Activated T-cell treated with anti-CD3 and anti-CD28 coated beads, Interleukin-2, amount 50 U/mL, for 4 hours (primary cell): Measurements from ENCODE around the gene TMEM239. TPM values are rescaled to one million over a fixed set of nuclear protein-coding genes. Genes with fewer than 3 reads are reported as not detected.
"Not testable (repeated sequence)": the region's sequence is repeated elsewhere in the genome, so short reads cannot be mapped to it uniquely, and the experiment has no call there.

ENCODE experiments used
- ATAC-seq, 2 donors: fragments of 200-7000 bp; cut with Tn5 transposase; one replicate each; pipeline ENCODE4 v1.10.0; 2021
- DNase-seq: peaks from one replicate; pipeline ENCODE4 v3.0.0-alpha.2; 2020
- H3K27me3 Mint-ChIP-seq: one replicate; pipeline ENCODE4 v1.8.0; 2021; ENCODE audit warnings: low read depth, mixed read lengths
- H3K36me3 Mint-ChIP-seq: one replicate; pipeline ENCODE4 v1.8.0; 2022; ENCODE audit warnings: mixed read lengths; ENCODE audit not compliant: insufficient read depth
- H3K4me1 Mint-ChIP-seq: one replicate; pipeline ENCODE4 v1.8.0; 2021; ENCODE audit warnings: low read depth, mixed read lengths
- H3K4me3 Mint-ChIP-seq: one replicate; pipeline ENCODE4 v1.8.0; 2021; ENCODE audit warnings: mild to moderate bottlenecking, moderate library complexity, mixed read lengths
- H3K9me3 Mint-ChIP-seq: one replicate; pipeline ENCODE4 v1.8.0; 2021; ENCODE audit warnings: mixed read lengths
- total RNA-seq, 3 donors: library from RNA; stranded (reverse); gene quantifications; one replicate each; pipeline ENCODE4 v1.2.1, GENCODE V29; 2021

Gene TMEM239
- total RNA-seq, 3 donors from 2014 or later = not detected

DNA sequence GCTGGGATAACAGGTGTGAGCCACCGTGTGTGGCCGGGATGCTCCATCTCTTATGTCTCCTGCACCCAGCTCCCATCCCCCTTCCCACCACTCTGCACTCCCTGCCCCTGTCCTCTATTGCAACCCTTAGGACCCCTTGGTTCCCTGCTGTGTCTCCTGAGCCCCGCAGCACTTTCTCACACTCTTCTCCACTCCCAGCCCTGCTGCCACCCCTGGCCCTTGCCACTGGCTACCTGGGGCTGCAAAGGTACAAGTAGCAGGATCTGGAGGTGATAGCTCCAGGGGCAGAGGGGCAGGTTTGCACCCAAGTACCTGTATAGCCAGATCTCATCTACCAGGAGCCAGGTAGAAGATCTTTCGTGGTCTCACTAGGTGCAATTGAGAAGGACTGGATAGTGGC is 9.1 kb upstream of the TMEM239 start:
- Mint-ChIP-seq H3K4me3 (no peak overlapping the region), H3K27me3 (peaks cover 61% of the 10 kb centered on the region), H3K4me1 (no peaks in the 10 kb centered on the region), H3K36me3 (no peaks in the 10 kb centered on the region), H3K9me3 (peaks cover 3% of the 10 kb centered on the region)
- no peak for ATAC-seq
- no peak for DNase-seq

DNA sequence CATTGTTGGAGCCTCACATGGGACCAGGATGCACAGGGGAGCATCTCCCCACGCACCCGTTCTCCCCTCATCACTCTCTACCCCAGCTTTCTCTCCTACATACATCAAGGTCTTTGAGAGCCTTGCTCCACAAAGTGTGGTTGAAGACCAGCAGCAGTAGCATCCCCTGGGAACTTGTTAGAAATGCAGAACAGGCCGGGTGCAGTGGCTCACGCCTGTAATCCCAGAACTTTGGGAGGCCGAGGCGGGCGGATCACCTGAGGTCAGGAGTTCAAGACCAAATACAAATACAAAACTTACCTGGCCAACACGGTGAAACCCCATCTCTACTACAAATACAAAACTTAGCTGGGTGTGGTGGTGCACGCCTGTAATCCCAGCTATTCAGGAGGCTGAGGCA is 8.2 kb upstream of the TMEM239 start:
- not testable (repeated sequence) for H3K9me3 Mint-ChIP-seq, H3K4me1 Mint-ChIP-seq, ATAC-seq, H3K36me3 Mint-ChIP-seq, DNase-seq, H3K4me3 Mint-ChIP-seq
- peaks cover 61% of the 10 kb centered on the region for H3K27me3 Mint-ChIP-seq

DNA sequence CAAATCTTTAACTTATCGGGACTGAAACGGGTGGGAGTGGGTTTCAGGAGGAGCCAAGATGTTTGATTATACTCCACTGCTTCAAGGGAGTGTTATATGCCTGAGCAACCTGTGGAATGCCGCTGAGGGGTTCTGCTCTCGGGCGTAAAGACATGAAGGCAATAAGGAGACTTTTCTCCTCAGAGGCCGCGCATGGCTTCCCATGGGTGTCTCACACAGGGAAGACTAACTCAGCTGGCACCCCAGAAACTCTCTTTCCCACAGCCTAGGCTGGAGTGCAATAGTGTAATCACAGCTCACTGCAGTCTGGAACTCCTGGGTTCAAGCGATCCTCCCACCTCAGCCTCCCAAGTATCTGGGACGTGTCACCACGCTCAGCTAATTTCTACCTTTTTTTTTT is 6.5 kb upstream of the TMEM239 start:
- no peak for ATAC-seq
- H3K4me3 Mint-ChIP-seq = no peak overlapping the region

DNA sequence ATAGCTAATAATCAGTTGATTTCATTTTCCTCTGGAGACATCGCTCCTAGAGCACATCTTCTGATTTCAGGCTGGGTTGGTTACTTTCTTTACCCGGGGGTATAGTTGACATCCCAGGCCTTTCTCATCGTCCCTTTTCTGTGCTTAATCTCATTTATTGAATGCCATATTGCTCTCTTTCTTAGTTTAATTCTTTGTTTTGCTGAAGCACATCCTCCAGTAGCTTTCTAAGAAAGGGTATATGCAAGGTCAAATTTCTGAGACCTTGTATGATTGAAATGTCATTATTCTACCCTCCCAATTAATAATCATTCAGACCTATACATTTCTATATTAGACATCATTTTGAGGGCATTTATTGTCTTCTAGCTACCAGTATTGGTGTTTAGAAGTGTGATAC is 4.0 kb upstream of the TMEM239 start:
- DNase-seq (no peak), ATAC-seq (no peak)
- Mint-ChIP-seq H3K9me3 (peaks cover 13% of the 10 kb centered on the region), H3K36me3 (no peaks in the 10 kb centered on the region), H3K4me1 (no peaks in the 10 kb centered on the region), H3K4me3 (no peak overlapping the region), H3K27me3 (peaks cover 45% of the 10 kb centered on the region)

More for the DNA sequence above, 6.5 kb upstream of the TMEM239 start:
- DNase-seq = no peak
- no peaks in the 10 kb centered on the region for H3K36me3 Mint-ChIP-seq
- H3K9me3 Mint-ChIP-seq = peaks cover 13% of the 10 kb centered on the region
- no peaks in the 10 kb centered on the region for H3K4me1 Mint-ChIP-seq
- peaks cover 57% of the 10 kb centered on the region for H3K27me3 Mint-ChIP-seq

DNA sequence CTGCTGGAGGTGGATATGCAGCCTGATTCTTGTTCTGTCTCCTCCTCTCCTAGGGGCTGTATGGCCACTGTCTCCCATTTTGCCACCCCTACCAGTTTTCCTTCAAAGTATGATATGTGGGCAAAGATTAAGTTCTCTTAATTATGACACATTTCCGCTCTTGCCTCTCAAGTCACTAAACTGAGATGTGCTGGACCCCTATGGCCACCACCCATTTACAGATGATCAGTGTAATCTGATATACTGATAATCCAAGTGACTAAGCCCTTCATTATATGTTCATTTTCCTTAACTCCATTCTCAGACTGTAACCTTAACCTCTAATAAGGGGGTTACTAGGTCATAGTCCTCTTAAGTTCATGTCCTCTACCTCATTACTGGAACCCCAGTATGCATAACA is 2.1 kb upstream of the TMEM239 start:
- peaks cover 13% of the 10 kb centered on the region for H3K9me3 Mint-ChIP-seq
- ATAC-seq (no peak), DNase-seq (no peak)
- peaks cover 35% of the 10 kb centered on the region for H3K27me3 Mint-ChIP-seq
- no peak overlapping the region for H3K4me3 Mint-ChIP-seq
- H3K36me3 Mint-ChIP-seq = no peaks in the 10 kb centered on the region
- H3K4me1 Mint-ChIP-seq = no peaks in the 10 kb centered on the region

DNA sequence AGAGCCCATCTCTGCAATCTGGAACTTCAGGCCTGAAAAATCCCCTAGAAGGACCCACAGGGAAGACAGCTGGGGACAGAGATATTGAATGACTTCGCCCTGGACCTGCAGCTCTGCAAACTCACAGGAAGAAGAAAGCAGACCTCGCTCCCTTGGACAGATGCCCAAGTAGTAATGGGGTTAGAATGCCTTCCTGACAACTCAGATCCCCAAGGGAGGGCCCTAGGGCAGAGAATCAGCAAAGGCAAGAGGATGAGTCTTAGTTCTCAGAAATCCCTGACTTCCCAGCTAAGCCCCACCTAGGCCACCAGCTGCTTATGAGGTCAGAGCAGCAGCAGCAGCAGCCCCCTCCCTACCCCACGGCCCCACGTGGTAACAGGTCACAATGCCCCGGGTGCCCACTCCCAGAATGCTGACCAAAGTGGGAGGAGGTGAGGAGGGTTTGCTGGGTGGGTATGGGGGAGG is 1.5 kb upstream of the TMEM239 start, which contains the start of gene C20orf141:
Gene C20orf141 (plus strand): TSS at position 401 of the 465 bp plus-strand sequence. CDS start 198 bp downstream, outside the sequence.
- no peak for DNase-seq
- Mint-ChIP-seq H3K4me1 (no peaks in the 10 kb centered on the region), H3K36me3 (no peaks in the 10 kb centered on the region), H3K4me3 (no peak within 1 kb of the TSS), H3K27me3 (peaks cover 33% of the 10 kb centered on the region), H3K9me3 (peaks cover 13% of the 10 kb centered on the region)
- no peak for ATAC-seq

DNA sequence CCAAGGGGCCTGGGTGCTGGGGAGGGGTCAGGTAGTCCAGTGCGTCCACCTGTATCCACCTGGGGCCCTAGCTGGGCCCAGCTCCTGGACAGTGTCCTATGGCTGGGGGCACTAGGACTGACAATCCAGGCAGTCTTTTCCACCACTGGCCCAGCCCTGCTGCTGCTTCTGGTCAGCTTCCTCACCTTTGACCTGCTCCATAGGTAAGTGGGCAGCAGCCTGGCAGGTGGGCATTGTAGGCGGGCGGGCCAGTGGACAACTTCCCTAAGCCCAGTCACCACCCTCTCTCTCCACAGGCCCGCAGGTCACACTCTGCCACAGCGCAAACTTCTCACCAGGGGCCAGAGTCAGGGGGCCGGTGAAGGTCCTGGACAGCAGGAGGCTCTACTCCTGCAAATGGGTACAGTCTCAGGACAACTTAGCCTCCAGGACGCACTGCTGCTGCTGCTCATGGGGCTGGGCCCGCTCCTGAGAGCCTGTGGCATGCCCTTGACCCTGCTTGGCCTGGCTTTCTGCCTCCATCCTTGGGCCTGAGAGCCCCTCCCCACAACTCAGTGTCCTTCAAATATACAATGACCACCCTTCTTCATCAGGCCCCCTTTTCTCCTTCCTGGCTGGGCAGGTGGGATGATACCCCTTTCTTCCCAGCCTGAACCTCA is 793 bp upstream of the TMEM239 start:
- no peak overlapping the region for H3K4me3 Mint-ChIP-seq
- peaks cover 5% of the 10 kb centered on the region for H3K4me1 Mint-ChIP-seq
- H3K9me3 Mint-ChIP-seq = peaks cover 13% of the 10 kb centered on the region
- no peaks in the 10 kb centered on the region for H3K36me3 Mint-ChIP-seq
- DNase-seq (no peak), ATAC-seq (no peak)
- peaks cover 40% of the 10 kb centered on the region for H3K27me3 Mint-ChIP-seq

DNA sequence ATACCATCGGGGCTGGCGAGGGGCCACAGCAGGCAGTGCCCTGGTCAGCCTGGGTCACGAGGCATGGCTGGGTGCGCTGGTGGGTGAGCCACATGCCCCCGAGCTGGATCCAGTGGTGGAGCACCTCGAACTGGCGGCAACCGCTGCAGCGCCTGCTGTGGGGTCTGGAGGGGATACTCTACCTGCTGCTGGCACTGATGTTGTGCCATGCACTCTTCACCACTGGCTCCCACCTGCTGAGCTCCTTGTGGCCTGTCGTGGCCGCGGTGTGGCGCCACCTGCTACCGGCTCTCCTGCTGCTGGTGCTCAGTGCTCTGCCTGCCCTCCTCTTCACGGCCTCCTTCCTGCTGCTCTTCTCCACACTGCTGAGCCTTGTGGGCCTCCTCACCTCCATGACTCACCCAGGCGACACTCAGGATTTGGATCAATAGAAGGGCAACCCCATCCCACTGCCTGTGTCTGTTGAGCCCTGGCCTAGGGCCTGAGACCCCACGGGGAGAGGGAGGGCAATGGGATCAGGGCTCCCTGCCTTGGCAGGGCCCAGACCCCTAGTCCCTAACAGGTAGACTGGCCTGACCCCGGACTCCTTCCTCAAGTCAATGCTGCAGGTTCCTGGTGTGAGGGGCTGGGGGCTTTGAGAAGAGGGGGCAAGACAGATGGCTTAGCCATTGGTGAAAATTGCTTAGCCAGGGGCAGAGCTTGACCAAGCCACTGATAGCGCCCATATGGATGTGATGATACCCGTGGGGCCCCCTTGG is 598 bp downstream of the TMEM239 start:
- no peak overlapping the region for H3K4me3 Mint-ChIP-seq
- peaks cover 39% of the 10 kb centered on the region for H3K27me3 Mint-ChIP-seq
- H3K36me3 Mint-ChIP-seq = no peaks in the 10 kb centered on the region
- peaks cover 12% of the 10 kb centered on the region for H3K9me3 Mint-ChIP-seq
- DNase-seq (no peak), ATAC-seq (peak in 1 of 2 donors; percentile 33)
- peaks cover 9% of the 10 kb centered on the region for H3K4me1 Mint-ChIP-seq

DNA sequence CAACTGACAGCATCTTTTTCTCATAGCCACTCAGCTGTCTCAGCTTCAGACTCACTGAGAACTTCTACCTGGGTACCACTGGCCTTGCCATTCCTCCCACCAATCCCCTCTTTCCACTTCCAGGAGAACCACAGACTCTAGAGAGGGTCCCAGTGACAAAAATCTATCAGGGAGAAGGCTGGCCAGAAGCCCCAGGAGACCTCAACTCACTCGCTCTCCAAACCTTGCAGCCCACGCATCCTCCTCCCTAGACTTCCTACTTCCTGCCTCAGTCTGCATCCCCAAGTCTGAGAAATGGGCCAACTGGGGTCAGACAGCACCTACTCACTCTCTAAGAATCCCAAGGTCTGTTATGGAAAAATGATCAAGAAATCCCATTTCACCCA is 1.2 kb downstream of the TMEM239 start:
- ATAC-seq (no peak), DNase-seq (no peak)
- Mint-ChIP-seq H3K9me3 (peaks cover 6% of the 10 kb centered on the region), H3K36me3 (no peaks in the 10 kb centered on the region), H3K27me3 (peaks cover 34% of the 10 kb centered on the region), H3K4me1 (peaks cover 13% of the 10 kb centered on the region), H3K4me3 (no peak overlapping the region)

DNA sequence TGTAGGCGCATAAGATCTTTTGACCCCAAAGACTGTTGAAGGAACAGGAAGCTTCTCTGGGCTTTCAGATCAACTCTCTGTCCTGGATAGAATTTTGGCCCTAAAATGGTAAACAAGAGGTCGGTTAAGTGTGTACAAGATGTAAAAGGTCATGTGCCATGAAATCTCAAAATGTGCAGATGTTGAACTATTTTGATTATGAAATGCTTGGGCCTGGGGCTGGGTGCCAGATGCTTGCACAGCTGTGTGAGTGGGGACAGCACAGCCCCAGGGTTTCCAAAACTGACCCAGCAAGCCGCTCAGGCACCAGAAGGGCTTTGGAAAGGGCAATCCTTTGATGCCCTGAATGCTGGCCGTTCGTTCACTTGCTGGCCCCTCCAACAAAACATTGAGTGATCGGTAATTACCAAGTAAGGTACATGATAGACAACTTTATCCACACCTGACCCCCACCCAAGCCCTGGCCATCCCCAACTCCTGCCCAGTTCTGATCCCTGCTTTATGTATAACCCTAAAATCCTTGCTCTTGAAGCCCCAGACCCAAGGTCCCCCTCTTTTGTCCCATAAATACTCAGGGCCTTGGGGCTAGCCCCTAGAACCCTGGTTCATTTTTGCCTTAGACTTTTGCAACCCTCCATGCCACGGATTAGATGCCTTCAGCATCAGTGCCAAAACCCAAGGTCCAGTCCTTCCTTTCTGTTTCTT is 1.9 kb downstream of the TMEM239 start:
- no peak for DNase-seq
- Mint-ChIP-seq H3K27me3 (peaks cover 30% of the 10 kb centered on the region), H3K4me1 (peaks cover 13% of the 10 kb centered on the region), H3K4me3 (no peak overlapping the region), H3K36me3 (no peaks in the 10 kb centered on the region), H3K9me3 (peaks cover 3% of the 10 kb centered on the region)
- no peak for ATAC-seq

DNA sequence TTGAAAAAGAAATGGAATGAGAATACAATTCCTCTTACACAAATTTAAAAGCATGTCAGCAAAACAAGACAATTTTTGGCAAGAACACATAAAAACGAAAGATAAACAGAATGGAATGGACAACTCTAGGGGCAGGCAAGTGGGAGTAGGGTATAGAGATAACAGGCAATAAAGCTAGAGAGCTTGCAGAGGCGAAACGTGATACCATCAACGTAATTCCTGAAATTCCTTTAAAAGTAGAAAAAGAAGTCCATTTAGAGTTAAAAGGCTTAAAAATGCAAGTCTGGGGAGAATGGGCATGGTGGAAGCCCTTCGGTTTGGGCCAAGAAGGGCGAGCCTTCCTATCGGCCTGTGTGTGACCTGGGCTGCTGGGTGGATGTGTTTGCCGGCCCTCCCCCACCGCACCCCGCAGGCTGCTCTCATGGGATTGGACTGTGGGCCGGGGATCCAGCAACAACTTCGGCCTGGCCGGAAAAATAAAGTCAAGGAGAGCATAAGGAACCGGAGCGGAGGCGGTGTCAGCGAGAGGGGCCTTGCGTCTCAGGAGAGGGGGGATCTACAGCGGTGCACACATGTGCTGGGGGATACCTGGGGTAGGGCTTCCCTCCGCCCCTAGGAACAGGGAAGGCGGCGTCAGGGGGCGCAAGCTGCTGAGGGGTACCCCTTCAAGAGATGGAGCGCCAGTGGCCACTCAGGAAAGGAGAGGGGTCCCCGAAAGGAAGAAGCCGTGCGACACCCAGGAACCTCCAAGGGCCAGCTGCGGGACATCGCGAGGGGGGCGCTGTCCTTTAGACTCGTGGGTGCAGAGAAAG is 4.1 kb downstream of the TMEM239 start:
- ATAC-seq = no peak

DNA sequence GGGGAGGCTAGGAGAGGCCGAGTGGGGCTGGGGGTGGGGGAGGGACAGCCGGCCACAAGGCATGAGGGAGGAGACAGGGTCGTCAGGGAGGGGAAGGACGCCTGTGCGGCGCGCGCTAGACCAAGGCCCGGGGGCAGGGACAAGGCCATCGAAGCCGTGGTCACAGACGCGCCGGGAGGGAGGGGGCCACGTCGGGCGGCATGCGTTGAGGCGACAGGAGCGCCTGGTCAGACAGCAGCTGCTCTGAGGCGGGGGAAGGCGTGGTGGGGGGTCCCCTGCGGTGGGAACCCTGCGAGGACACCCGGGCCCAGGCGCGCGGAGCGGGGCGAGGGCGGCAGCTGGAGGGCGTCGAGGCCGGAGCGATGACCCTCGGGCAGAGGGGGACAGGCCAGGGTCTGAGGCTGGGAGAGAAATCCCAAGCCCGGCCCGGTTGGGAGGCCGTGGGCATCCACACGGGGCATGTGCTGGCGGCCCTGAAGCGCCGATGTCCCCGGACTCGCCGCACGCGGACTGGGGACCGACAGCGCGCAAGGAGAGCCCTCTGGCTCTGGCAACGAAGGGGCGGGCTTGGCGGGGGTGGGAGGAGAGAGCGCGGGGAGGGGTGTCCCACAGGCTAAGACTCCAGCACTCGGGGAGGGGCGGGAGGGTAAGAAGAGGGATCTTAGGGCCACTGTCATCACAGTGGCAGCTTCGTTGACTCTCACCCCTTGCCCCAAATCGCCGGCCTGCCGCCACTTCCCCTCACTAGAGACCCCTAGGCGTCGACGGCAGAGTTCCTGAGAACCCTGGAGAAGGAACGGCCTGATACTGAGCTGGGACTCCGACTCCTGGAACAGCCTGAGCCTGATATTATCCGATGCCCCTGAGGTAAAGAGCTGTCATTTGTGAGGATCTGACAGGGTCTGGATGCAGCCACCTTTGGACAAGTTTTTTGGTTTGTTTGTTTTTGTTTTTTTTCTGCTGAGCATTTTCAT is 5.0 kb downstream of the TMEM239 start:
- ATAC-seq = peak; percentile 21 to 59
- no peak for DNase-seq
- Mint-ChIP-seq H3K27me3 (peaks cover 28% of the 10 kb centered on the region), H3K4me3 (peak overlapping the region; percentile 58), H3K9me3 (no peaks in the 10 kb centered on the region), H3K4me1 (peaks cover 19% of the 10 kb centered on the region), H3K36me3 (no peaks in the 10 kb centered on the region)

More for the DNA sequence above, 4.1 kb downstream of the TMEM239 start:
- H3K36me3 Mint-ChIP-seq = no peaks in the 10 kb centered on the region
- no peak for DNase-seq
- no peaks in the 10 kb centered on the region for H3K9me3 Mint-ChIP-seq
- H3K4me3 Mint-ChIP-seq = no peak overlapping the region
- peaks cover 13% of the 10 kb centered on the region for H3K4me1 Mint-ChIP-seq
- peaks cover 24% of the 10 kb centered on the region for H3K27me3 Mint-ChIP-seq

DNA sequence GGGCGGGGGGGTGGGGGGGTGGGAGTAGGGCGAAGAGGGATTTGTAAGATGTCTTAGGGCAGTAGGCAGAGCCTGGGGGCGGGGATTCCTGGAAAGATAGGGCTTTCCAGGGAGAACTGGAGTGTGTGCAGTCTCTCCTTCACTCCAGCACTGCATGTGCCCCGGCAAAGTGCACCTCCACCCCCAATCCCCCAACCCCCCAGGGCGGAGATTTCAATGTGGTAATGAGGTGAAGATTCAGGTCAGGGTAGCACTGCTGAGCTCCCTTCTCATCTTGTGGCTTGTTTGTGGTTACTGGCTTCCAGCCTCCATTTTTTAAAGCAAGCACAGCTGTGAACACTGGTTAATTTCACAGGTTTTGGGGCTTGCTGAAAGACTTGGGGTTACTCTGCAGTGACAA is 5.9 kb downstream of the TMEM239 start:
- Mint-ChIP-seq H3K27me3 (peaks cover 26% of the 10 kb centered on the region), H3K4me3 (no peak overlapping the region), H3K4me1 (peaks cover 24% of the 10 kb centered on the region), H3K36me3 (no peaks in the 10 kb centered on the region), H3K9me3 (no peaks in the 10 kb centered on the region)
- ATAC-seq (peak; percentile 64 to 69), DNase-seq (no peak)
